ENCODE measurements around the gene ATG7.

- TF ChIP-seq, protein P1, sequence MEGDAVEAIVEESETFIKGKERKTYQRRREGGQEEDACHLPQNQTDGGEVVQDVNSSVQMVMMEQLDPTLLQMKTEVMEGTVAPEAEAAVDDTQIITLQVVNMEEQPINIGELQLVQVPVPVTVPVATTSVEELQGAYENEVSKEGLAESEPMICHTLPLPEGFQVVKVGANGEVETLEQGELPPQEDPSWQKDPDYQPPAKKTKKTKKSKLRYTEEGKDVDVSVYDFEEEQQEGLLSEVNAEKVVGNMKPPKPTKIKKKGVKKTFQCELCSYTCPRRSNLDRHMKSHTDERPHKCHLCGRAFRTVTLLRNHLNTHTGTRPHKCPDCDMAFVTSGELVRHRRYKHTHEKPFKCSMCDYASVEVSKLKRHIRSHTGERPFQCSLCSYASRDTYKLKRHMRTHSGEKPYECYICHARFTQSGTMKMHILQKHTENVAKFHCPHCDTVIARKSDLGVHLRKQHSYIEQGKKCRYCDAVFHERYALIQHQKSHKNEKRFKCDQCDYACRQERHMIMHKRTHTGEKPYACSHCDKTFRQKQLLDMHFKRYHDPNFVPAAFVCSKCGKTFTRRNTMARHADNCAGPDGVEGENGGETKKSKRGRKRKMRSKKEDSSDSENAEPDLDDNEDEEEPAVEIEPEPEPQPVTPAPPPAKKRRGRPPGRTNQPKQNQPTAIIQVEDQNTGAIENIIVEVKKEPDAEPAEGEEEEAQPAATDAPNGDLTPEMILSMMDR (IDR thresholded peaks at IDR 0.05) = no peak
- no peak for TF ChIP-seq EP300 (IDR thresholded peaks at IDR 0.05)
- no peak for TF ChIP-seq POLR2A (IDR thresholded peaks at IDR 0.05; ENCODE audit: low read depth)
These were observed 309.3 kb downstream of the ATG7 start for GRCh38 chr3:11581237-11582190.
